DOHH2 (cell line): Measurements from ENCODE around the gene CPXM2.

Source experiments
- H3F3A ChIP-seq: fragments of 200-600 bp; sonication (generic), shearing (Covaris generic); 2 replicates; pipeline ENCODE4 v1.6.0; 2016; ENCODE audit warnings: antibody characterized with exemption, mild to moderate bottlenecking; ENCODE audit not compliant: control insufficient read depth, insufficient read depth
- H3K27ac ChIP-seq: fragments of 200-600 bp; sonication (generic); 2 replicates; pipeline ENCODE4 v1.5.1; 2014; ENCODE audit warnings: low read depth, mild to moderate bottlenecking, low read length, moderate library complexity
- H3K27me3 ChIP-seq: fragments of 200-600 bp; sonication (generic); 2 replicates; pipeline ENCODE4 v1.6.1; 2014; ENCODE audit warnings: mild to moderate bottlenecking, low read length, mixed read lengths; ENCODE audit not compliant: control insufficient read depth
- H3K36me3 ChIP-seq: fragments of 200-600 bp; sonication (generic); 2 replicates; pipeline ENCODE4 v1.6.1; 2014; ENCODE audit warnings: mild to moderate bottlenecking, low read length, moderate library complexity, mixed read lengths; ENCODE audit not compliant: control insufficient read depth
- H3K4me1 ChIP-seq: fragments of 200-600 bp; sonication (generic); 2 replicates; pipeline ENCODE4 v1.6.1; 2014; ENCODE audit warnings: mild to moderate bottlenecking, low read length, mixed read lengths; ENCODE audit not compliant: control insufficient read depth
- H3K4me2 ChIP-seq: fragments of 200-600 bp; sonication (generic); 2 replicates; pipeline ENCODE4 v1.6.0; 2014; ENCODE audit warnings: mild to moderate bottlenecking, low read length, moderate library complexity
- H3K4me3 ChIP-seq: fragments of 200-600 bp; sonication (generic); 2 replicates; pipeline ENCODE4 v1.5.1; 2014; ENCODE audit warnings: mild to moderate bottlenecking, low read length, mixed read lengths
- H3K79me2 ChIP-seq: fragments of 200-600 bp; sonication (generic); 2 replicates; pipeline ENCODE4 v1.6.1; 2014; ENCODE audit warnings: mild to moderate bottlenecking, low read length, mixed read lengths; ENCODE audit not compliant: control insufficient read depth
- H3K9me2 ChIP-seq: fragments of 200-600 bp; sonication (generic); replicated peaks from 2 replicates; pipeline ENCODE4 v1.6.1; 2014; ENCODE audit warnings: mild to moderate bottlenecking, low read length, mixed read lengths; ENCODE audit not compliant: control insufficient read depth
- H3K9me3 ChIP-seq: fragments of 200-600 bp; sonication (generic); 2 replicates; pipeline ENCODE4 v1.6.1; 2014; ENCODE audit warnings: antibody characterized with exemption, low read length, mixed read lengths; ENCODE audit not compliant: control insufficient read depth, insufficient read depth
- H4K20me1 ChIP-seq: fragments of 200-600 bp; sonication (generic); 2 replicates; pipeline ENCODE4 v1.6.0; 2014; ENCODE audit warnings: low read depth, mild to moderate bottlenecking, antibody characterized with exemption, low read length, moderate library complexity; ENCODE audit not compliant: control insufficient read depth, insufficient read depth
- EZH2phosphoT487 ChIP-seq: fragments of 200-600 bp; sonication (generic); IDR thresholded peaks from 2 replicates; pipeline ENCODE4 v1.6.1; 2017; ENCODE audit warnings: borderline replicate concordance, mild to moderate bottlenecking, antibody characterized with exemption, low read length, moderate library complexity, mixed read lengths
- TF ChIP-seq, protein P1 (sequence below): fragments of 200-600 bp; sonication (generic); IDR thresholded peaks from one replicate; pipeline ENCODE4 v1.5.1; 2014; ENCODE audit warnings: antibody characterized with exemption, mild to moderate bottlenecking, low read depth, low read length; ENCODE audit not compliant: poor library complexity, severe bottlenecking

CPXM2 gene

GRCh38 chr10:123787566-123787965 lies 104.0 kb downstream of the CPXM2 start:
- no peak for TF ChIP-seq EZH2phosphoT487
- TF ChIP-seq, protein P1, sequence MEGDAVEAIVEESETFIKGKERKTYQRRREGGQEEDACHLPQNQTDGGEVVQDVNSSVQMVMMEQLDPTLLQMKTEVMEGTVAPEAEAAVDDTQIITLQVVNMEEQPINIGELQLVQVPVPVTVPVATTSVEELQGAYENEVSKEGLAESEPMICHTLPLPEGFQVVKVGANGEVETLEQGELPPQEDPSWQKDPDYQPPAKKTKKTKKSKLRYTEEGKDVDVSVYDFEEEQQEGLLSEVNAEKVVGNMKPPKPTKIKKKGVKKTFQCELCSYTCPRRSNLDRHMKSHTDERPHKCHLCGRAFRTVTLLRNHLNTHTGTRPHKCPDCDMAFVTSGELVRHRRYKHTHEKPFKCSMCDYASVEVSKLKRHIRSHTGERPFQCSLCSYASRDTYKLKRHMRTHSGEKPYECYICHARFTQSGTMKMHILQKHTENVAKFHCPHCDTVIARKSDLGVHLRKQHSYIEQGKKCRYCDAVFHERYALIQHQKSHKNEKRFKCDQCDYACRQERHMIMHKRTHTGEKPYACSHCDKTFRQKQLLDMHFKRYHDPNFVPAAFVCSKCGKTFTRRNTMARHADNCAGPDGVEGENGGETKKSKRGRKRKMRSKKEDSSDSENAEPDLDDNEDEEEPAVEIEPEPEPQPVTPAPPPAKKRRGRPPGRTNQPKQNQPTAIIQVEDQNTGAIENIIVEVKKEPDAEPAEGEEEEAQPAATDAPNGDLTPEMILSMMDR = no peak
- Histone ChIP-seq H3K4me2 (no peak overlapping the region), H3K36me3 (no peaks in the 10 kb centered on the region), H3K4me1 (no peaks in the 10 kb centered on the region), H3K9me2 (no peaks in the 10 kb centered on the region), H3K9me3 (no peaks in the 10 kb centered on the region), H3K79me2 (no peaks in the 10 kb centered on the region), H3K4me3 (no peak overlapping the region), H3K27ac (no peak overlapping the region), H4K20me1 (no peaks in the 10 kb centered on the region), H3K27me3 (peaks cover 15% of the 10 kb centered on the region), H3F3A (no peaks in the 10 kb centered on the region)

- no peak overlapping the region for H3K27ac ChIP-seq
- H3K9me2 ChIP-seq = no peaks in the 10 kb centered on the region
- H3K4me2 ChIP-seq = no peak overlapping the region
- TF ChIP-seq, protein P1 = no peak
- no peak for TF ChIP-seq EZH2phosphoT487
- no peaks in the 10 kb centered on the region for H3K4me1 ChIP-seq
- H4K20me1 ChIP-seq = no peaks in the 10 kb centered on the region
- H3K9me3 ChIP-seq = no peaks in the 10 kb centered on the region
- no peaks in the 10 kb centered on the region for H3K79me2 ChIP-seq
- H3F3A ChIP-seq = no peaks in the 10 kb centered on the region
- no peaks in the 10 kb centered on the region for H3K36me3 ChIP-seq
- H3K4me3 ChIP-seq = no peak overlapping the region
- peaks cover 22% of the 10 kb centered on the region for H3K27me3 ChIP-seq
Observed at GRCh38 chr10:123786896-123787295, 104.7 kb downstream of the CPXM2 start.

- Histone ChIP-seq H3K27me3 (peaks cover 25% of the 10 kb centered on the region), H3F3A (no peaks in the 10 kb centered on the region), H3K4me1 (no peaks in the 10 kb centered on the region), H3K9me2 (no peaks in the 10 kb centered on the region), H3K36me3 (no peaks in the 10 kb centered on the region), H3K4me3 (no peak overlapping the region), H4K20me1 (no peaks in the 10 kb centered on the region), H3K27ac (no peak overlapping the region), H3K4me2 (no peak overlapping the region), H3K79me2 (no peaks in the 10 kb centered on the region), H3K9me3 (no peaks in the 10 kb centered on the region)
- TF ChIP-seq, protein P1 = no peak
- TF ChIP-seq EZH2phosphoT487 = no peak
Observed at GRCh38 chr10:123786306-123786705, 105.3 kb downstream of the CPXM2 start.

GRCh38 chr10:123784646-123785045 lies 107.0 kb downstream of the CPXM2 start:
- no peak for TF ChIP-seq EZH2phosphoT487
- TF ChIP-seq, protein P1 = no peak
- no peak overlapping the region for H3K4me2 ChIP-seq
- H3K27me3 ChIP-seq = peaks cover 25% of the 10 kb centered on the region

More at GRCh38 chr10:123784646-123785045, 107.0 kb downstream of the CPXM2 start:
- Histone ChIP-seq H3K79me2 (no peaks in the 10 kb centered on the region), H3K27ac (no peak overlapping the region), H3K9me3 (no peaks in the 10 kb centered on the region), H3K4me3 (no peak overlapping the region), H3K9me2 (no peaks in the 10 kb centered on the region), H3F3A (no peaks in the 10 kb centered on the region), H3K4me1 (no peaks in the 10 kb centered on the region), H4K20me1 (no peaks in the 10 kb centered on the region), H3K36me3 (no peaks in the 10 kb centered on the region)
